Activated naive CD4-positive, alpha-beta T cell (primary cell): ENCODE measurements around the gene ATP1A3.
A peak's percentile ranks its signal among the peaks of the same experiment; 100 is the strongest.

ENCODE experiments used
- DNase-seq, 4 experiments: peaks; one replicate each; lab custom pipeline; 2025; lab: John Stamatoyannopoulos, UW

ATP1A3 gene

DNA sequence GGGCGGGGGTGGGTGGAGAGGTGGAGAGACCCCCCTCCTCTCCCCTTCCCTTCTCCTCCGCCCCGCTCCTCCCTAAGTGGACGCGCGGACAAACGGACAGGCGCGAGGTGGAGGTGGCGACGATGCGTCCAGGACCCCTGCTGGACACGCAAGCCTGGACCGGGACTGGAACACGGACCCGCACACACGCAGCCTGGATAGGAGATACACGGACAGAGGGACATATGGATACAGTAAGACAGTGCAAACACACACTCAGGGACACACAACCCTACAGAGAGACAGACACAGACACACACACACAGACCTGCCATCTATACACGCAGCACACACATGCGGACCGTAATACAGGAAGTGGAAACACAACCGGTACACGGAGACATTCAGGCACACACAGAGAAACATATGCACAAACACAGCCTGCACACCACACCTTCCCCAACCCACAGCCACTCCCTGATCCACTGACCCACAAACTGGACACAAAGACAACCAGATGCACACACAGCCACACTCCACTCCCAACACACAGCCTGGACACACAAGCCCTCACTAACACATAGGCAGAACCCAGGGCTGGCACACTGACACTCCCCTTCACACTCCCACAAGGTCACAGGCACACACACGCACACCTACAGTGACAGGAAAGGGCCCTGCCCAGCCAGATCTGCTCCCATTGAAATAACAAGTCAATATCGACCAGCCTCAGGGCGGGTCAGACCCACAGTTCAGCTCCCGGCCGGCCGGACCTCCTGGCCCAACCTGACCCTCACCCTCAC, 65.1 kb downstream of the ATP1A3 start:
- DNase-seq, result no peak

DNA sequence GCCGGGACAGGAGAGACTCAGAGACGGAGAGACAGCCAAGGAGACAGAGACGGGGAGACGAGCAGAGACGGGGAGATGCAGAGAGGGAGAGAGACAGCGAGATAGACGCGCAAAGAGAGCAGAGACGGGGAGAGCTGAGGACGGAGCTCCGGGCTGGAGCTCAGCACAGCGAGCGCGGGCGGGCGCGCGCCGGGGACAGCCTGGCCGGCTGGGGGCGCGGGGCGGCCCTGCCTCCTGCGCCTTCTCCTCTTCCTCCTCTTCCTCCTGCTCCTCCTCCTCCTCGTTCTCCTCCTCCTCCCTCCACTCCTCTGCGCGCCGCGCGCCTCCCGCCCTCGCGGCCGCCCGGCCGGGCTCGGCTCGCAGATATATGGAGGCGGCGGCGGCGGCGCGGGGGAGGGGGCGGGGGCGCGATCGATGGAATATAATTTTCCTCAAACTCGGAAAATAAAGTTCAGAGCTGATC, 65.8 kb downstream of the ATP1A3 start, which contains the start of gene ERFL:
Gene ERFL (minus strand): TSS at position 229 of the 463 bp plus-strand sequence. CDS start 15,530 bp downstream, outside the sequence.
- no peak for DNase-seq

DNA sequence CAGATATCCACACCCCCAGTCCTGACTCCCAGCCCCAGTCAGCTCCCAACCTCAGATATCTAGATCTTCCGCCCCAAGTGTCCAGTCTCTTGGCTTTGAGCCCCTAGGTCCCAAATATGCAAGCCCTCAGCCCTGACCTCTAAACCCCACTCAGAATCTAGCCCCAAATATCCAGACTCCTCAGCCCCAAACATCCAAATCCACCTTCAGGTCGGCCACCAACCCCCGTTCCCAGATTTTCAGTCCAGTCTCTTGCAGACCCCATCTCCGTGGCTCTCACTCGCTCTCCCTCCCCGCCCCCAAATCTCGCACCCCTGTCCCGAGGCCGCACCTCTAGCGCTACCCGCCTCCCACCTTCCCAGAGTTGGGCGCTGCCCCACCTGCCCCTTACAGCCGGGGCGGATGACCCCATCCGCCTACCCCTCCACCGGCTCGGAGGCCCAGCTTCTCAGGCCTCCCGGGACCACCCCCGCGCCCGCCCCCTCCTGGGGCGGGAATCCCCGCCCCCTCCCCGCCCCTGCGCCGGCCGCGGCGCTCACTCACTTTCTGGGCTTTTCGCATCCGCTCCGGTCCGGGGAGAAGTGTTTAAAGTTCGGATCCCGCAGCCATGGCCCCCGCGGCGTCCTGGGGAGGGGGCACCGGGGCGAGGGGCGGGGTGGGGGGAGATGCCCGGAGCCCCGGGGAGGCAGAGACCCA, 66.4 kb downstream of the ATP1A3 start:
- peak in 1 of 4 experiments; percentile 49 for DNase-seq

DNA sequence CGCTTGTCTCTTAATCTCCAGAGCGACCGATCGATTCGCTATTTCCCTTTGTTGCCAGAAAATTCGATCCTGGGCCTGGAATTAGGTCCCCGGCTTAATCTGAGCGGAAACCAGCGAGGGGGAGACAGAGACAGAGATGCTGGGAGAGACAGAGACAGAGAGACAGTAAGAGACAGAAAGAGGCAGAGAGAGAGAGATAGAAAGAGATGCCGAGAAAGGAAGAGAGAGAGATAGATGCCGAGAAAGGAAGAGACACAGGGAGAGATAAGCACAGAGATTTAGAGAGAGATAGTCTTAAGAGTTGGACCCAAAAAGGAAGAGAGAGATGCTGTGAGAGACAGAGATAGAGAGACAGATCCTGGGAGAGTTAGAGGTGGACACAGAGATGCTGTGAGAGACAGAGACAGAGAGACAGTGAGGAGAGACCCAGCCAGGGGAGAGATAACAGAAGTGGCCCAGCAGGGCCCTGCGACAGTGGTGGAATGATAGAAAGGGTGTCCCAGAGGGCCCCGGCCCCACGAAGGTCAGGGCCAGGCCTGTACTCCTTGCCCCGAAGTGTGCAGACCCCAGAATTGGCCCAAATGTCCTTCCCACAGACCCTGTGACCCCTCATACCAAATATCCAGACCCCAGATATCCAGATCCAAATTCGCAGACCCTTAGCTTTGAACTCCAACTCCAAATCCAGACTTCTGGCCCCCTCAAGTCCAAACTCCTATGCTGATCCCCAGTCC, 67.1 kb downstream of the ATP1A3 start:
- no peak for DNase-seq

DNA sequence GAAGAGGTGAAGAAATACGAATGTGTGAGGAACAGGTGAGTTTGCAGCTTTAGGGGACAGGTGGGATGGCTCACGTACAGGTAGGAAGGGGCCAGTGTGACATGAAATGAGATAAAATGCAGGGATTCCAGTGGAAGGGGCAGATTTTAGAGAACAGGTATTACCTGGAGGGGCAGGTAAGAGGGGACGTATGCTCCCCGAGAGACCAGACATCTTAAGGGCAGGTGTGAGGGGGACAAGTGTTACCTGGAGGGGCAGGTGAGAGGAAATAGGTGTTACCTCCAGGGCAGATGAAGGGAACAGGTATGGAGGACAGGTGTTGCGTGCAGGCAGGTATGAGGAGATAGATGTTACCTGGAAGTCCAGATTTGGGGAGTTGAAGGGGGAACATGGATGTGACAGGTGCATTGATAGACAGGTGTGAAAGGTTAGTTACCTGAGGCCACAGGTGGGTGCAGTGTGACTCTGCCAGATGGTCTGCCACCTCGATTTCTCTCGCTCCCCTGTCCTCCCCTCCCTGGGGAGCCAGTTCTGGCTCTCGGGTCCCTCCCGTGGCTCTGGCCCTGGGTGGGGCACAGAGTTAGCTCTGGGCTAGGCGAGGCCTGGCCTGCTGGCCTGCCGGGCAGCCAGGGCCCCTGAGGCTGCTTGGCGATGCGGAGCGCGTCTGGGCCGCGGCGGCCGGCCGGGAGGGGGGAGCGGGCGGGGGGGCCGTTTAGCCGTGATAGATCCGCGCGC, 67.8 kb downstream of the ATP1A3 start:
- no peak for DNase-seq

DNA sequence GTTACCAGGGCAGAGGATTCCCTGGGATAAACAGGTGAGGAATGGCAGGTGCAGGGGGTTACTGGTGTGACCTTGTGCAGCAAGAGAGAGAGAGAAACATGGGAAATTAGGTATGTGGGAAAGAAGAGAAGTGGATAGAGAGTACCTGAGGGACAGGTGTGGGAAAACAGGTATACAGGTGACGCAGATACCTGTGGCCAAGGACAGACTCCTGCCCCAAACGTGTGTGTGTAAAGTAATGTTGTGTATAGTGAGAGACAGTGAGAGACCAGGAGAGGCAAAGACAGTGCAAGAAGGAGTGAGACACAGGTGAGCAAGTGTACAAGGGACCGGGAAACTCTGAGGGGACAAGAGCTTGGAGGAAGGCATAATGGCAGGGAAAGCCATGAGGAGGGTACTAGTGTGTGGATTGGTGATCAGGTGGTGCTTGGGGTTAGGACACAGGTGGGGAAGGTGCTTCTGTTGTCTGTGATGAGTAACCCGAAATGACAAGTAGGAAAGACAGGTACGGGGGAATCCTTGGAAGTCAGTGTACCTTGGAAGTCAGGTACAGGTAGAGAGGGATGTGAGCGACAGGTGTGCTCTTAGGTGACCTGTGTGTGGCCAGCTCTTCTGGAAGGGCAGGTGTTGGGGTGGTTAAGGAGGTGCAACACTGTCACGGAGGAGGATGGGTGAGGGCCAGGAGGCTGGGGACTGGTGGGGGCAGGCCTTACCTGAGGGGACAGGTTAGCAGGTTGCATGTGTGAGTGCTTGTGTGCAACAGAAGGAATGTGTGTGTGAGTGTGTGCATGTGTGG, 68.6 kb downstream of the ATP1A3 start:
- DNase-seq, result no peak

DNA sequence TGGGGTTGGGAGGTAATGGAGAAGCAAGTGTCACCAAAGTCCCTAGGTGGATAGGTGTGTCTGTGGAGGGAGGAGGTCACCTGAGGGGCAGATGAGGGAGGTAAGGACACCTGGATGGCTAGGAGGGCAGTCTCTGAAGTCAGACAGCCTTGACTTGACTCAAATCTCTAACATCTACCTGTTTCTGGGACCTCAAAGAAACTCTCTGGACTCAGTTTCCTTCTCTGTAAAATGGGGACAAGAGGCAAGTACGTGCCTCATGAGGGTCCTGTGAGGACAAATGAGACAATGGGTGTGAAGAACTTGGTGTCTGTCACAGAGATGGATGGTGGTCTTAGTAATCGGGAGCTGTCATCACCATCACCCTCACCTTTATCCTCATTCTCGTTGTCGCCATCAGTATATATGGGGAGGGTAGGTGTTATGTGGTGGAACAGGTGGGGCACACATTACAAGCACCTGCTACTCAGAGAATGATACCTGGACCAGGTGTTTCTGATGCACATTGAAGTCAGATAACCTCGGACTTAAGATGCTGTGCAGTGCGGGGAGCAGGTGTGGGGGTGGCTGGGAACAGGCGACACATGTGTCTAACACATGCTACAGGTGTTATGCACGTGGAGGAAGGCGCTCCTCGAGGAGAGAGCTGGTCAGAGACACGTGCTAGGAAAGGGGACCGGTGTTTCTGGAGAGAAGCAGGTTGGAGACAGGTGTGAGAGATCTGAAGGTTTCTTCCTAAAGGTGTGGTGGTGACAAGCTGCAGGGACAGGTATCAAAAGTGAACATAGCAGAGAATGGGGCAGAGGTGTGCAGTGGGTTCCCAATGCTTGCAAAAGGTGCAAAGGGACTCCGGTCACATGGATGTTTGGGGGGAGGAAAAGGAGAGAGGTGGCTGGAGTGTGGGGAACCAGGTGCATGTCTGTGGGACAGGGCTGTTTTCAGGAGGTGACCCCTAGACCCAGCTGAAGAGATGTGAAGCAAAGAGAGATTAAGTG, 69.6 kb downstream of the ATP1A3 start:
- no peak for DNase-seq

DNA sequence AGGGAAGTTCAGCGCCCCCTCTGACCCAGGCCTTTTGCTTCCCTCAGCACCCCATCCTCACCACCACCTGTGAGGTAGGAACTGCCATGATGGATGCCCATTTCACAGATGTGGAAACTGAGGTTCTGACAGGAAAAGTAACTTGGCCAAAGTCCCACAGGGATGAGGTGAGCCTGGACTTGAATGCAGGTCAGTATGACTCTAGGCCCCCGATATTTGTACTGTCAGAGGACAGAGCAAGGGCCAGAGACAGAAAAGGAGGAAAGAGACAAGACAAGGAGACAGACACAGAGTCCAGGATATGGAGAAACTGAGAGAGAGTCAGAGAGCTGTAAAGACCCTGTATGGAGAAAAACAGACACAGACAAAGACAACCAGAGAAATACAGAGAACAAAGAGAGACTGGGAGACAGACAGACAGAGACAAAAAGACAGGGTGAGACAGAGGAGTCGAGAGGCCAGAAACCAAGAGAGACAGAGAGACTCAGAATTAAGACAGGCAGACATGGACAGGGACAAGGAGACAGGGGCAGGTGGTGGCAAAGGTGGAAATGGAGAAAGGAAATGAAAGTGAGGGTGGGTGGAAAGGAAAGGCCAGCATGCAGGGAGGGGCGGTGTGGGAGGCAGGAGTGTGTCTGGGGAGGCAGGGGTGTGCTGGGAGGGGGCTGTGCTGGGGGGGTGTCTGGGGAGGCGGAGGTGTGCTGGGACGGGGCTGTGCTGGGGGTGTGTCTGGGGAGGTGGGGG, 70.8 kb downstream of the ATP1A3 start:
- no peak for DNase-seq

DNA sequence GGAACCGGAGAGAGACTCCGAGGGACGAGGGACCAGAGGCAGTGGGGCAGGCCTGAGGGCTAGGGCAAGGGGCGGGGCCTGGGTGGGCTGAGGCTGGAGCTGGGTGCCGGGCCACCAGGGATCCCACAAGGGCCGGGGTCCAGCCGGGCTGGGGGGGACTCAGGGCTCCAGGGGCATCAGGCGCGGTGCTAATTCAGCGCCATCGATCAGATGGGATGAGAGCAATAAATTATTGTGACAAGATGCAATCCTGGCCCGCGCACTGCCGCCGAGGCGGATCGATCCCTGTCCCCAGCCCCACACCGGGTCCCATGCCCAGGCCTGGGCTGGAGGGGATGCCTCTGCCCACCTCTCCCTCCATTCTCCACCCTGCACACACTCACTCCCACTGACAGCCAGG, 71.4 kb downstream of the ATP1A3 start:
- no peak for DNase-seq

DNA sequence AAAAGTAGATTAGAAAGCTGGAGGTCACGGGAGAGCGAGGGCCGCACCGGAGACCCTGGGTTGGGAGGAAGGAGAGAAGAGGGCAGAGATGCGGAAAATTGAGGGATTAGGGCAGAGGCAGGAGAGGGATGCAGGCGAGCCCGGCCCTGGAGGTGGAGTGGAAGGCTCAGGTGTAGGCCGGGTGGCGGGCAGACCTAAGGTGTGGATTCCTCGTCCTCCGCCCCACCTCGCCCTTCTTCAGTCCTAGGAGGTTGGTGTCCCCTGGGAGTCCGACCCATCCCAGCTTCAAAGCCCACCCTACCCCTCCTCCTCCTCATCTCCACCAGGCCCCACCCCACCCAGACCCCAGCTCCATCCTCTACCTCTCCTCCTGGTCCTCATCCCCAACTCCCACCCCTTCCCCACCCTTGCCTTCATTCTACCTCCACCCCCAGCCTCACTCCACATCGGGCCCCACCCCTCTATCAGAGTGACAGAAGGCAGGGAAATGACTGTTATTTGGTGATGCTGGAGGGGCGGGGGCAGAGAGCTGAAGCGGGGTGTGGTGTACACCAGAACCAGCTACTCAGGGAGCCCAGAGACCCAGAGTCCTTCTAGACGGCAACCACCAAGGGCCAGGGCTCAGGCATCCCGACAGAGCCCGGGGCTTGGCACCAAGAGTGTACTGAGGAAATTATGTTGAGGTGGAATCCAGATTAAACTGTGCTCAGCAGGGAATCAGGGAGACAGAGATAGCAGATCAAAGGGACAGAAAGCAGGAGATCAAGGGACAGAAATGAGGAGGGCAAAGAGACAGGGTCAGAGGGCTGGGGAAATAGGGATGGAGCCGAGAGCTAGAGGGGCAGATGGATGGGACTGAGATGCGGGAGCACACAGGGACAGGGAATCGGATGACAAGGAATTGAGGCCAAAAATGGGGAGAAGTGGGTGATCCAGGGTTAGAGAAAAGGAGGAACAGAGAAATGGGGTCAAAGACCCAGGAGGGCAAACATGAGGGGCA, 72.2 kb downstream of the ATP1A3 start:
- no peak for DNase-seq

DNA sequence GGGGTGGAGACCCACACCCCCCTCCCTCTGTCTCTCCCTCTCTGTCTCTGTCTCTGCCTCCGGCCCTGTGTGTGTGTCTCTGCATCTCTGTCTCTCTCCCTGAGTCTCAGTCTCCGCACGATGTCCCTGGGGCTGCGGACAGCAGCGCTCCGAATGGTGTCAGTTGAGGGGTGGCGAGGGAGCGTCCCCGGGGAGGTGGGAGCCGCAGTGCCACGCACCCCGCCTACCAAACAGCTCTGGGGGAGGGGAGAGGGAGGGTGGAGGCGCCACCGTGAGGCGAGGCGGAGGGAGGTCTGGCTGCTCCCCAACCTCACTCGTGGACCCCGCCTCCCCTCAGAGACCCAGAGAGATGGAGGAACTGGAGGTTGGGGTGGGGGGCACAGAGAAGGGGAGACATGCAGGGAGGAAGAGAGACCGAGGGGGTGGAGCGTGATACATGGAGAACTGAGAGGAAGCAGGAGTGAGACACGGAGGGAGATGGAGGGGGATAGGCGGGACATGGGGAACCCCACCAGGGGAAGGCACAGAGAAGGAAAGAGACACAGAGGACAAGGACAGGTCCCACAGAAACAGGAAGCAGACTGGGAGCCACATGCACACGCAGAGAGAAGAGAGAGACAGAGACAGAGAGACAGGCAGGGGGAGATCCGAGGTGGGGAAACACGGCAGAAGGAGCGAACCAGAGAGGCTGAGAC, 73.0 kb downstream of the ATP1A3 start:
- no peak for DNase-seq

DNA sequence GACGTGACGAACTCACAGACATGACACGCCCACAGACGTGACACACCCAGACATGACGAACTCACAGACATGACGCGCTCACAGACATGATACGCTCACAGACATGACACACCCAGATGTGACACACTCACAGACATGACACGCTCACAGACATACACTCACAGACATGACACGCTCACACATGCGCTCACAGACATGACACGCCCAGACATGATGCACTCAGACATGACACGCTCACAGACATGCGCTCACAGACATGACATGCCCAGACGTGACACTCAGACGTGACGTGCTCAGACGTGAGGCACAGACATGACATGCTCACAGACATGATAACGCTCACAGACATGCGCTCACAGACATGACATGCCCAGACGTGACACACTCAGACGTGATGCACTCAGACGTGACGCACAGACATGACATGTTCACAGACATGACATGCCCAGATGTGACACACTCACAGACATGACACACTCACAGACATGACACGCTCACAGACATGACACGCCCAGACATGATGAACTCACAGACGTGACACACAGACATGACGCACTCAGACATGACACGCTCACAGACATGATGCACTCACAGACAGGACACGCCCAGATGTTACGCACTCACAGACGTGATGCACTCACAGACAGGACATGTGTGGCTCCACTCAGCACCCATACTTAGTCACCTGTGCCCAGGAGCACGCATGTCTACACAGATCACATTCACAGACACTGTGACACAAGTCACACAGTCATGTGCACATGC, 73.9 kb downstream of the ATP1A3 start:
- DNase-seq, result no peak

DNA sequence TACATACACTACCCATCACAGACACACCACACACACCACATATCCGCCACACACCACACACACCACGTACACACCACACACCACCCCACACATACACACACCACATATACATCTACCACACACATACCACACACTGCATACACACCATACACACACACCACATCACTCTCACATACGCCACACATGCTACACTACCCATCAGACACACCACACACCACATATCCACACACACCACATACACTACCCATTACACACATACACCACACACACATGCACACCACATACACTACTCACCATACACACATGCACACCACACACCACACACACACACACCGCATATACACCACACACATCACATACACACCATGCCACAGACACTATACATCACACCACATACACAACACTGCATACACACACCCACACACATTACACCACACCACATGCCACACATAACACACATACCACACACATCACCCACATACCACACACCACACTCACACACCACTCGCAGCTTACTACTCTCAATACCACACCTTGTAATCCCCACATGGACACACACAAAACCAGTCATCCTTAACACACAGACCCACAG, 75.3 kb downstream of the ATP1A3 start:
- DNase-seq, result no peak

DNA sequence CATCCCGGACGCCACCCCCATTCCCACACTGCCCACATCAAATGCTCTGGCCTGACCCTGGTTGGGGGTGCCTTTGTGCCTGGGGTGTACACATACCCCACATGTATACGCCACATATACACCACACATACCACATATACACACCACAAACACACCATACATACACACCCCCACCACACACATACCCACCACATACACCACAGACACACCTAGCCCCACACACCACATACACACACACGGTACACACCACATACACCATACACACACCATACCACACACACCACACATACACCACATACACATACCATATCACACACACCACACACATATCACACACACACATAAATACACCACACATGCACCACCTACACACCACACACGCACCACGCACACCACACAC, 75.9 kb downstream of the ATP1A3 start:
- DNase-seq, result no peak

DNA sequence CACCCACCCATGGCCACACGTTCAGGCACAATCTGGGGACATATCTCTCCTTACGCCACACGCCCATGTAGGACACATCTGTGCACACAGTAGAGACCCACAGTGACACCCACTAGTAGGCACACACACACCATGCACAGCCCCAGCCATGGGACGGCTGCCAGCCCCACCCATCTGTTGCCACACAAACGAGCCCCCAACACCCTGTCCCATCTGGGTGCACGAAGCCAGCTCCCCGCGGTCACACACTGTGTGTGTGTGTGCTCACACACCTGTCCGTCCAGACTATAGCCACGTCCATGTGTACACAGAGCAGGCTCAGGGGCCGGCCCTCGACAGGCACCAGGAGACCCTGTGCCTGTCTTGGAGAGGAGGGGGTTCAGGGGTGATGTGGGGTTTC, 76.4 kb downstream of the ATP1A3 start:
- DNase-seq, result no peak
